ENCODE measurements around the gene SCO1. TPM values are rescaled to one million over a fixed set of nuclear protein-coding genes. Genes with fewer than 3 reads are reported as not detected.

Gene SCO1
- total and polyA plus RNA-seq, 4 donors: 21.4 to 30.2 (median 25.4) TPM

DNA sequence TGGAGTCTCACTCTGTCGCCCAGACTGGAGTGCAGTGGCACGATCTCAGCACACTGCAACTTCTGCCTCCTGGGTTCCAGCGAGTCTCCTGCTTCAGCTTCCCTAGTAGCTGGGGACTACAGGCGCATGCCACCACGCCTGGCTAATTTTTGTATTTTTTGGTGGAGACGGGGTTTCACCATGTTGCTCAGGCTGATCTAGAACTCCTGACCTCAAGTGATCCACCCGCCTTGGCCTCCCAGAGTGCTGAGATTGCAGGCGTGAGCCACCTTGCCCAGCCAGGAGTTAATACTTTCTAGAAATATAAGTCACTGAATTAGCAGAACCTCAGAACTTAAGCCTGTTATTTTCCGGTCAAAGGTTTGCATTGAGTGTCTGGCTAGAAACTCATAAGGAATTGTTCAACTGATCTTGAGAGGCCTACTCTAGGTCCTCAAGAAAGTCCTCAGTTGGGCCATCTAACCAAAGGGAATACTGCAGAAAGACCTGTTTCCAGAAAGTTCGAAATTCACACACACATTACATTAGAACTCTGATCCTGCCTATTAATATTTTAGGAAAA, 31.1 kb upstream of the SCO1 start:
- Histone ChIP-seq H3K9me3 (ENCODE audit: control insufficient read depth, insufficient read depth, low read length) (no peaks in the 10 kb centered on the region), H3K4me1 (ENCODE audit: control insufficient read depth, insufficient read depth, low read length) (peaks cover 19% of the 10 kb centered on the region), H3K36me3 (ENCODE audit: control insufficient read depth, insufficient read depth, low read length) (no peaks in the 10 kb centered on the region), H3K27ac (ENCODE audit: low read depth, low read length) (no peak overlapping the region), H3K4me3 (ENCODE audit: low read depth, low read length) (no peak overlapping the region), H3K27me3 (ENCODE audit: control insufficient read depth, insufficient read depth, low read length) (no peaks in the 10 kb centered on the region)
- WGBS (ENCODE audit: insufficient coverage): 100% methylated on average over 5 of the region's 10 CpGs
- no peak for DNase-seq (ENCODE audit: low read depth in 4 of 6, low spot score in 6 of 6)

DNA sequence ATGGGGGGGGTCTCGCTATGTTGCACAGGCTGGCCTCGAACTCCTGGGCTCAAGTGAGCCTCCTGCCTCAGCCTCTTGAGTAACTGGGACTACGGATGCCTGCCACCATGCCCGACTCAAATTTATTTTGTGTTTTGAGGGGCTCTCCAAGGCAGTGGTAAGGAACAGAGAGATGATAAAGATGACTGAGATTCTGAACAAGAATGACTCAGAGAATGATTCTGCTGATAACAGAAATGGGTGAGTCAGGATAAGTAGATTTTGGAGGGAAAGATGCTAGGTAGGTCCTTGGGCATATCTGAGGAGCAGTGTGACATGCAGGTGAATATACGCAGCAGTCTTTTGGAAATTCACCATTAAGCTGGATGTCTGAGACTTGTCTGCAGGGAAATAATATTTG, 29.9 kb upstream of the SCO1 start:
- no peaks in the 10 kb centered on the region for H3K36me3 ChIP-seq (ENCODE audit: control insufficient read depth, insufficient read depth, low read length)
- no peaks in the 10 kb centered on the region for H3K9me3 ChIP-seq (ENCODE audit: control insufficient read depth, insufficient read depth, low read length)
- H3K4me3 ChIP-seq (ENCODE audit: low read depth, low read length): no peak overlapping the region
- peaks cover 15% of the 10 kb centered on the region for H3K4me1 ChIP-seq (ENCODE audit: control insufficient read depth, insufficient read depth, low read length)
- WGBS (ENCODE audit: insufficient coverage): 82% methylated on average over 5 of the region's 5 CpGs
- DNase-seq (ENCODE audit: low read depth in 4 of 6, low spot score in 6 of 6): no peak
- no peaks in the 10 kb centered on the region for H3K27me3 ChIP-seq (ENCODE audit: control insufficient read depth, insufficient read depth, low read length)
- no peak overlapping the region for H3K27ac ChIP-seq (ENCODE audit: low read depth, low read length)

DNA sequence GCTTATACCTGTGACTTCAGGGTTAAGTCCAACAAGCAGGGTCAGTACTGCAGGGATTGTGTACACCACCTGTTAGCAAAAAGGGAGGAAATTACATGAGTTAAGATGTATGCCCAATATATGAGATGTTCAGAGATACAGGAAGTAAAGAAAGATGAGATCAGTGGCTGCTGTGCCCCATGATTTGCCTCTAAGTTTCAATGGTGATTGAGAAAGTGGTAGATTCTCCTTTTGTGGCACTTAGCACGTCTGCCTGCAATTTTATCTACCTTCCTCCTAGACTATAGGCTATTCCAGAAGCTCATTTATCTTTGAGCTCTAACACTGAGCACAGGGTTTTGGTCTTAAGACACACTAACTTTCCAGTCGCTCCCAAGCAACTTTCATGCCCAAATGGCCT, 28.9 kb upstream of the SCO1 start:
- Histone ChIP-seq H3K4me1 (ENCODE audit: control insufficient read depth, insufficient read depth, low read length) (peaks cover 13% of the 10 kb centered on the region), H3K27ac (ENCODE audit: low read depth, low read length) (no peak overlapping the region), H3K9me3 (ENCODE audit: control insufficient read depth, insufficient read depth, low read length) (no peaks in the 10 kb centered on the region), H3K27me3 (ENCODE audit: control insufficient read depth, insufficient read depth, low read length) (no peaks in the 10 kb centered on the region), H3K4me3 (ENCODE audit: low read depth, low read length) (no peak overlapping the region), H3K36me3 (ENCODE audit: control insufficient read depth, insufficient read depth, low read length) (no peaks in the 10 kb centered on the region)
- no peak for DNase-seq (ENCODE audit: low read depth in 4 of 6, low spot score in 6 of 6)
- 0% methylated on average over 1 of the region's 2 CpGs for WGBS (ENCODE audit: insufficient coverage)

DNA sequence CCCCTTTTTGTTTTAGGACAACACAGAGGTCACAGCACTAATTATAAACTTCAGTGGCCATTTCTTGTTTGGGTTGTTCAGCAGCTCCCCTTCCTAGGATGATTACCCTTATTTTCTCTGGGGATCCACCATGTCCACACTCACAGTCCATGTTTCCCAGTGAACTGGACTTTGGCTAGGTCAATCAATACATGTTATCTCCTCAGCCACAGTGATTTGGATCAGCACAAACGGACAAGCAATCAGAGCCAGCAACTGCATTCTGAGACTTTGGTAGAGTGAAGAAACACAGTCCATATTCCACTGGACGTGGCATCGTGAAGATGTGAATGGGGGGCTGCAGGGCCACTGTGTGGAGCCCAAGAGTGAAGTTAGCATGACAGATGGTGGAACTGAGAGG, 27.9 kb upstream of the SCO1 start:
- H3K27me3 ChIP-seq (ENCODE audit: control insufficient read depth, insufficient read depth, low read length): no peaks in the 10 kb centered on the region
- no peak overlapping the region for H3K4me3 ChIP-seq (ENCODE audit: low read depth, low read length)
- no peak for DNase-seq (ENCODE audit: low read depth in 4 of 6, low spot score in 6 of 6)
- H3K4me1 ChIP-seq (ENCODE audit: control insufficient read depth, insufficient read depth, low read length): peaks cover 7% of the 10 kb centered on the region
- H3K36me3 ChIP-seq (ENCODE audit: control insufficient read depth, insufficient read depth, low read length): no peaks in the 10 kb centered on the region
- no peak overlapping the region for H3K27ac ChIP-seq (ENCODE audit: low read depth, low read length)
- no peaks in the 10 kb centered on the region for H3K9me3 ChIP-seq (ENCODE audit: control insufficient read depth, insufficient read depth, low read length)
- 81% methylated on average over 2 of the region's 3 CpGs for WGBS (ENCODE audit: insufficient coverage)

DNA sequence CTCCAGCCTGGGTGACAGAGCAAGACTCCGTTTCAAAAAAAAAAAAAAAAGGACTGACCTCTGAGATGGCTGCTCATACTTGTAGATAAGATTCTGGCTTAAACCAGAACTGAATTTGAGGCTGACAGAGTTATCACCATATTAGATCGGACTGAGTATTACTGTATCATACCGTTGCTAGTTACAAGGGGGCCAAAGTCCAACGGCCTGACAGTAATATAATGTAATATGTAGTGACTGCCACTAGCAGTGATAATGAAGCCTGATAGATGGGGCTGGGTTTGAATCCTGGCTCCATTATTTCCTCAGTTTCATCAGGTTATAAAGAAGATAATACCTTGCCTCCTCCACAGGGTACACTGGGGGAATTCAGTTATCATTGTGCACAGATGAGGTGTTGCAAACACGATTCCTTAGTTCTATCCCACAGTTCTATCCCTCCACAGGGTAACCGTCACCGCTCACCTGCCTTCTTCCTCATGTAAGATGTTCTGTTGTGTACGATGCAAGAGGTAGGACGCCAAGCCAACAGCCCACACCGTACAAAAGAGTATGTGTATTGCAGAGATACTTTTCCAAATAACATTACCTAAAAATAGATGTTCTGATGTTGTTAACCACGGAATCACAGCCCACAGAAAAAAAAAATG, 27.3 kb upstream of the SCO1 start:
- no peak for DNase-seq (ENCODE audit: low read depth in 4 of 6, low spot score in 6 of 6)
- Histone ChIP-seq H3K4me1 (ENCODE audit: control insufficient read depth, insufficient read depth, low read length) (peaks cover 6% of the 10 kb centered on the region), H3K36me3 (ENCODE audit: control insufficient read depth, insufficient read depth, low read length) (no peaks in the 10 kb centered on the region), H3K4me3 (ENCODE audit: low read depth, low read length) (no peak overlapping the region), H3K27me3 (ENCODE audit: control insufficient read depth, insufficient read depth, low read length) (no peaks in the 10 kb centered on the region), H3K9me3 (ENCODE audit: control insufficient read depth, insufficient read depth, low read length) (no peaks in the 10 kb centered on the region), H3K27ac (ENCODE audit: low read depth, low read length) (no peak overlapping the region)
- WGBS (ENCODE audit: insufficient coverage): 93% methylated on average over 4 of the region's 11 CpGs

DNA sequence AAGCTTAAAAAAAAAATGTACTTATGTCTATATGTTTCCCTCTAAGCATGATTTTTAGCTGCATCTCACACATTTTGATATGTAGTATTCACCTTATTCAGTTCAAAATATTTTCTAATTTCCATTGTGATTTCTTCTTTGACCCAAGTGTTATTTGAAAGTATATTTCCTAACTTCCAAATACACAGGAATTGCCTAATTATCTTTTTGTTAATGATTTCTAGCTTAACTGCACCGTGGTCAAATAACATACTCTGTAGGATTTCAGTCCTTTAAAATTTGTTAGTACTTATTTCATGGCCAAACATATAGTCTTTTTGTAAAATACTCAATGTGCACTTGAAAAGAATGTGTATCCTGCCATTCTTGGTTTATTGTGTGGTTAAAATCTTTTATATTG, 21.2 kb upstream of the SCO1 start:
- no peak for DNase-seq (ENCODE audit: low read depth in 4 of 6, low spot score in 6 of 6)
- Histone ChIP-seq H3K9me3 (ENCODE audit: control insufficient read depth, insufficient read depth, low read length) (no peaks in the 10 kb centered on the region), H3K4me3 (ENCODE audit: low read depth, low read length) (no peak overlapping the region), H3K36me3 (ENCODE audit: control insufficient read depth, insufficient read depth, low read length) (no peaks in the 10 kb centered on the region), H3K4me1 (ENCODE audit: control insufficient read depth, insufficient read depth, low read length) (no peaks in the 10 kb centered on the region), H3K27ac (ENCODE audit: low read depth, low read length) (no peak overlapping the region), H3K27me3 (ENCODE audit: control insufficient read depth, insufficient read depth, low read length) (no peaks in the 10 kb centered on the region)
- WGBS (ENCODE audit: insufficient coverage): no CpG with 5 or more reads among the region's 1 CpG

DNA sequence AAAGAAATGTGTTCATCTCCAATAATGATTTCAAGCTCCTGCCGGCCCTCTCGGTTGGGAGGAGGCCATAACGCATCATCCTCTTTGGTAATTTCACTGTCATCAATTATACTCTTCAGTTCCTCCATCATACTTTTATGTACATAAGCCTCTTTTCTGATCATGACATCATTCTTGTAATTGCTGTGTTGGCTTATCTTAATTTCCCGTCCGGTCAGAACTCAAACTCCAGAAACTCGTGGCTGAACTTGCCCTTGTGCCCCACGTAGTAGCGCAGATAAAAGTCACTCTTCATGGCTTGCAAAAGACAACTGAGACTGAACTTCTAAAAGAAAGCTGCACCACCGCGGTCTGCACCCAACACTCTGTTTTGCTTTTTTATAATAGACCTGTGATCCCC, 18.9 kb upstream of the SCO1 start:
- Histone ChIP-seq H3K4me1 (ENCODE audit: control insufficient read depth, insufficient read depth, low read length) (no peaks in the 10 kb centered on the region), H3K4me3 (ENCODE audit: low read depth, low read length) (no peak overlapping the region), H3K27ac (ENCODE audit: low read depth, low read length) (no peak overlapping the region), H3K27me3 (ENCODE audit: control insufficient read depth, insufficient read depth, low read length) (no peaks in the 10 kb centered on the region), H3K36me3 (ENCODE audit: control insufficient read depth, insufficient read depth, low read length) (peaks cover 10% of the 10 kb centered on the region), H3K9me3 (ENCODE audit: control insufficient read depth, insufficient read depth, low read length) (no peaks in the 10 kb centered on the region)
- DNase-seq (ENCODE audit: low read depth in 4 of 6, low spot score in 6 of 6): no peak
- WGBS (ENCODE audit: insufficient coverage): 89% methylated on average over 5 of the region's 10 CpGs

DNA sequence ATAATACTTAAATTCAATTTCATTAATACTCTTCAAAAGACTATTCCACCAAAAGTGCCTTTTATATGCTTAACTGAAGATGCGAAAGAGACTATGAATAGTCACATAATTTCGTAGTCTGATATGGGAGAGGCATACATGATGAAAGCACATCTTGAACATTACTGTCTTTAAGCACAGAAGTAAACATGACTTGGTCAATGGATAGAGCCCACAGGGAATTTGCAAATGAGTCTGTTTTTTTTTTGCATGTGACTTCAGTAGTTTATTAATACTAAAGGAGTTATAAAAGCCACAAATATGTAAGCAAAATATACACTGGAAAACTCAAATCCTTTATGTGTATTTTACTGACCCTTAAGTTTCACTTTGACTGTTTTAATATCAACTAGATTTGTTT, 16.0 kb upstream of the SCO1 start:
- no peak overlapping the region for H3K27ac ChIP-seq (ENCODE audit: low read depth, low read length)
- H3K9me3 ChIP-seq (ENCODE audit: control insufficient read depth, insufficient read depth, low read length): no peaks in the 10 kb centered on the region
- no peak for DNase-seq (ENCODE audit: low read depth in 4 of 6, low spot score in 6 of 6)
- H3K36me3 ChIP-seq (ENCODE audit: control insufficient read depth, insufficient read depth, low read length): peaks cover 17% of the 10 kb centered on the region
- H3K4me1 ChIP-seq (ENCODE audit: control insufficient read depth, insufficient read depth, low read length): no peaks in the 10 kb centered on the region
- H3K4me3 ChIP-seq (ENCODE audit: low read depth, low read length): no peak overlapping the region
- H3K27me3 ChIP-seq (ENCODE audit: control insufficient read depth, insufficient read depth, low read length): no peaks in the 10 kb centered on the region
- WGBS (ENCODE audit: insufficient coverage): no CpG with 5 or more reads among the region's 2 CpGs

- H3K4me3 ChIP-seq (ENCODE audit: low read depth, low read length): no peak overlapping the region
- no peak overlapping the region for H3K27ac ChIP-seq (ENCODE audit: low read depth, low read length)
- H3K9me3 ChIP-seq (ENCODE audit: control insufficient read depth, insufficient read depth, low read length): no peaks in the 10 kb centered on the region
- WGBS (ENCODE audit: insufficient coverage): 99% methylated on average over 4 of the region's 5 CpGs
- H3K4me1 ChIP-seq (ENCODE audit: control insufficient read depth, insufficient read depth, low read length): no peaks in the 10 kb centered on the region
- peaks cover 10% of the 10 kb centered on the region for H3K36me3 ChIP-seq (ENCODE audit: control insufficient read depth, insufficient read depth, low read length)
- DNase-seq (ENCODE audit: low read depth in 4 of 6, low spot score in 6 of 6): no peak
- no peaks in the 10 kb centered on the region for H3K27me3 ChIP-seq (ENCODE audit: control insufficient read depth, insufficient read depth, low read length)
These were observed 8.4 kb upstream of the SCO1 start for GRCh38 chr17:10705727-10706126.

GRCh38 chr17:10702574-10702973, 5.2 kb upstream of the SCO1 start:
- Histone ChIP-seq H3K27me3 (ENCODE audit: control insufficient read depth, insufficient read depth, low read length) (no peaks in the 10 kb centered on the region), H3K4me3 (ENCODE audit: low read depth, low read length) (no peak overlapping the region), H3K4me1 (ENCODE audit: control insufficient read depth, insufficient read depth, low read length) (no peaks in the 10 kb centered on the region), H3K27ac (ENCODE audit: low read depth, low read length) (no peak overlapping the region), H3K36me3 (ENCODE audit: control insufficient read depth, insufficient read depth, low read length) (peaks cover 3% of the 10 kb centered on the region), H3K9me3 (ENCODE audit: control insufficient read depth, insufficient read depth, low read length) (no peaks in the 10 kb centered on the region)
- WGBS (ENCODE audit: insufficient coverage): no CpG with 5 or more reads among the region's 2 CpGs
- no peak for DNase-seq (ENCODE audit: low read depth in 4 of 6, low spot score in 6 of 6)
